HepG2 (cell line): Measurements from ENCODE around the gene CCDC85C. TPM values are rescaled to one million over a fixed set of nuclear protein-coding genes. Genes with fewer than 3 reads are reported as not detected.

Experiments
- SMAD9 ChIP-seq: sonication (generic); formaldehyde crosslinking; IDR thresholded peaks from 2 replicates; pipeline ENCODE4 v1.5.1; 2020; ENCODE audit warnings: mild to moderate bottlenecking, missing genetic modification reagents
- TGIF2 ChIP-seq: IDR thresholded peaks from 2 replicates; pipeline ENCODE4 v1.6.1; 2016; ENCODE audit warnings: control low read depth, missing compliant biosample characterization
- ZNF776 ChIP-seq: sonication (generic); formaldehyde crosslinking; IDR thresholded peaks from 2 replicates; pipeline ENCODE4 v1.4.0; 2020; ENCODE audit warnings: mild to moderate bottlenecking, missing genetic modification reagents
- polyA plus RNA-seq, 8 experiments: library from polyadenylated mRNA; depleted of rRNA in 3 of 8; stranded (reverse) in 7 of 8; unstranded in 1 of 8; fragments of >200 nt; fragmentation: Illumina TruSeq in 4 of 8; extraction: Trizol in 4 of 8; gene quantifications; 2 replicates each; pipeline versions ENCODE4 v1.2.1 to v1.2.3, GENCODE V29; 2011 to 2016; ENCODE audit warnings: low read depth in 4 of 8, missing spikeins in 1 of 8, mixed read lengths in 1 of 8; ENCODE audit not compliant: insufficient read depth in 1 of 8
- total RNA-seq, 5 experiments: library from RNA; depleted of rRNA; stranded (reverse); fragments of >200 nt; fragmentation: Illumina TruSeq; extraction: Trizol; gene quantifications; 2 replicates each; pipeline ENCODE4 v1.2.3, GENCODE V29; 2016; ENCODE audit warnings: low read depth in 1 of 5
- TF ChIP-seq, protein P1 (sequence below): sonication (generic); formaldehyde crosslinking; IDR thresholded peaks from 2 replicates; pipeline ENCODE4 v1.5.0; 2020; ENCODE audit warnings: missing genetic modification reagents, mild to moderate bottlenecking, borderline replicate concordance
- TF ChIP-seq, protein P2 (sequence below): sonication (generic); formaldehyde crosslinking; IDR thresholded peaks from 2 replicates; pipeline ENCODE4 v1.5.0; 2020; ENCODE audit warnings: mild to moderate bottlenecking, missing genetic modification reagents, borderline replicate concordance
- TF ChIP-seq, protein P3 (sequence below): sonication (generic); formaldehyde crosslinking; IDR thresholded peaks from 2 replicates; pipeline ENCODE4 v1.5.0; 2020; ENCODE audit warnings: mild to moderate bottlenecking, missing genetic modification reagents

CCDC85C gene
- total and polyA plus RNA-seq, 2 of the 13 experiments (the other 11 are each of a cell fraction or from before 2014, with no cell fraction given) = 18.8 to 43.8 TPM

DNA sequence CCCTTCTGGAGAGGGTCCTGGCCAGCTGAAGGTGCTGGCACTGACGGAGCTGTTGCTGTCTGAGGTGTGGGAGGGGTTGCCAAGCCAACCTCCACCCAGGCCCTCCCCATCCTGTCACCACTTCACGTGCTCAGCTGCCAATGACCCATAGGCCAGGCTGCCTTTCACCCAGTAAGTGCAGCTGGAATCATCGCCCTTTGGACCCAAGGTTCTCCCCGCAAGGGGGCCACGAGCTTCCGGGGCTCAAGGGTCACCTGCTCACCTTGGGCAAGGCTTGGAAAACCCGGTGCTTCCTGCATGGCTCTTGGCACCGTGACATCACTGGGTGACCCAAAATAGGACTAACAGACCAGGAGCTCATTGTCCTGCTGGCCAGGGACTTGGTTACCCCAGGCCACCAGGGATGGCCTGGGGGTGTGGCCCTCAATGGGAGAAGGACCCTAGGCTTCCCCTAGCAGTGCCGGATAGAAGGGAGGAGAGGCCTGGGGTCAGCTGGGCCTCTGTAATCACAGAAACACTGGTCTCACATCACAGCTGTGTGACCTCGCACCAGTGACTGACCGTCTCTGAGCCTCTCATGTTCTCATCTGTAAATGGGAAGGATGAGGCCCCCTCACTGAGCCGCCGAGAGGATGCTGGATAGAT, 51.3 kb downstream of the CCDC85C start (continued):
- TF ChIP-seq, protein P1, sequence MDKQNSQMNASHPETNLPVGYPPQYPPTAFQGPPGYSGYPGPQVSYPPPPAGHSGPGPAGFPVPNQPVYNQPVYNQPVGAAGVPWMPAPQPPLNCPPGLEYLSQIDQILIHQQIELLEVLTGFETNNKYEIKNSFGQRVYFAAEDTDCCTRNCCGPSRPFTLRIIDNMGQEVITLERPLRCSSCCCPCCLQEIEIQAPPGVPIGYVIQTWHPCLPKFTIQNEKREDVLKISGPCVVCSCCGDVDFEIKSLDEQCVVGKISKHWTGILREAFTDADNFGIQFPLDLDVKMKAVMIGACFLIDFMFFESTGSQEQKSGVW (CRISPR knock-in tag) = no peak
- TF ChIP-seq SMAD9 (CRISPR knock-in tag) = no peak
- no peak; the same call in 1 of the 2 replicates for TF ChIP-seq ZNF776
- peak; percentile 99 for TF ChIP-seq TGIF2 (CRISPR knock-in tag)
- TF ChIP-seq, protein P2, sequence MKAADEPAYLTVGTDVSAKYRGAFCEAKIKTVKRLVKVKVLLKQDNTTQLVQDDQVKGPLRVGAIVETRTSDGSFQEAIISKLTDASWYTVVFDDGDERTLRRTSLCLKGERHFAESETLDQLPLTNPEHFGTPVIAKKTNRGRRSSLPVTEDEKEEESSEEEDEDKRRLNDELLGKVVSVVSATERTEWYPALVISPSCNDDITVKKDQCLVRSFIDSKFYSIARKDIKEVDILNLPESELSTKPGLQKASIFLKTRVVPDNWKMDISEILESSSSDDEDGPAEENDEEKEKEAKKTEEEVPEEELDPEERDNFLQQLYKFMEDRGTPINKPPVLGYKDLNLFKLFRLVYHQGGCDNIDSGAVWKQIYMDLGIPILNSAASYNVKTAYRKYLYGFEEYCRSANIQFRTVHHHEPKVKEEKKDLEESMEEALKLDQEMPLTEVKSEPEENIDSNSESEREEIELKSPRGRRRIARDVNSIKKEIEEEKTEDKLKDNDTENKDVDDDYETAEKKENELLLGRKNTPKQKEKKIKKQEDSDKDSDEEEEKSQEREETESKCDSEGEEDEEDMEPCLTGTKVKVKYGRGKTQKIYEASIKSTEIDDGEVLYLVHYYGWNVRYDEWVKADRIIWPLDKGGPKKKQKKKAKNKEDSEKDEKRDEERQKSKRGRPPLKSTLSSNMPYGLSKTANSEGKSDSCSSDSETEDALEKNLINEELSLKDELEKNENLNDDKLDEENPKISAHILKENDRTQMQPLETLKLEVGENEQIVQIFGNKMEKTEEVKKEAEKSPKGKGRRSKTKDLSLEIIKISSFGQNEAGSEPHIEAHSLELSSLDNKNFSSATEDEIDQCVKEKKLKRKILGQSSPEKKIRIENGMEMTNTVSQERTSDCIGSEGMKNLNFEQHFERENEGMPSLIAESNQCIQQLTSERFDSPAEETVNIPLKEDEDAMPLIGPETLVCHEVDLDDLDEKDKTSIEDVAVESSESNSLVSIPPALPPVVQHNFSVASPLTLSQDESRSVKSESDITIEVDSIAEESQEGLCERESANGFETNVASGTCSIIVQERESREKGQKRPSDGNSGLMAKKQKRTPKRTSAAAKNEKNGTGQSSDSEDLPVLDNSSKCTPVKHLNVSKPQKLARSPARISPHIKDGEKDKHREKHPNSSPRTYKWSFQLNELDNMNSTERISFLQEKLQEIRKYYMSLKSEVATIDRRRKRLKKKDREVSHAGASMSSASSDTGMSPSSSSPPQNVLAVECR (CRISPR knock-in tag) = peak; percentile 99
- TF ChIP-seq, protein P3, sequence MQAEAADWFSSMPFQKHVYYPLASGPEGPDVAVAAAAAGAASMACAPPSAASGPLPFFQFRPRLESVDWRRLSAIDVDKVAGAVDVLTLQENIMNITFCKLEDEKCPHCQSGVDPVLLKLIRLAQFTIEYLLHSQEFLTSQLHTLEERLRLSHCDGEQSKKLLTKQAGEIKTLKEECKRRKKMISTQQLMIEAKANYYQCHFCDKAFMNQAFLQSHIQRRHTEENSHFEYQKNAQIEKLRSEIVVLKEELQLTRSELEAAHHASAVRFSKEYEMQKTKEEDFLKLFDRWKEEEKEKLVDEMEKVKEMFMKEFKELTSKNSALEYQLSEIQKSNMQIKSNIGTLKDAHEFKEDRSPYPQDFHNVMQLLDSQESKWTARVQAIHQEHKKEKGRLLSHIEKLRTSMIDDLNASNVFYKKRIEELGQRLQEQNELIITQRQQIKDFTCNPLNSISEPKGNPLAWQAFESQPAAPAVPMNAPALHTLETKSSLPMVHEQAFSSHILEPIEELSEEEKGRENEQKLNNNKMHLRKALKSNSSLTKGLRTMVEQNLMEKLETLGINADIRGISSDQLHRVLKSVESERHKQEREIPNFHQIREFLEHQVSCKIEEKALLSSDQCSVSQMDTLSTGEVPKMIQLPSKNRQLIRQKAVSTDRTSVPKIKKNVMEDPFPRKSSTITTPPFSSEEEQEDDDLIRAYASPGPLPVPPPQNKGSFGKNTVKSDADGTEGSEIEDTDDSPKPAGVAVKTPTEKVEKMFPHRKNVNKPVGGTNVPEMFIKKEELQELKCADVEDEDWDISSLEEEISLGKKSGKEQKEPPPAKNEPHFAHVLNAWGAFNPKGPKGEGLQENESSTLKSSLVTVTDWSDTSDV = no peak
